ENCODE measurements around the gene CLBA1.

The CLBA1 gene

DNA sequence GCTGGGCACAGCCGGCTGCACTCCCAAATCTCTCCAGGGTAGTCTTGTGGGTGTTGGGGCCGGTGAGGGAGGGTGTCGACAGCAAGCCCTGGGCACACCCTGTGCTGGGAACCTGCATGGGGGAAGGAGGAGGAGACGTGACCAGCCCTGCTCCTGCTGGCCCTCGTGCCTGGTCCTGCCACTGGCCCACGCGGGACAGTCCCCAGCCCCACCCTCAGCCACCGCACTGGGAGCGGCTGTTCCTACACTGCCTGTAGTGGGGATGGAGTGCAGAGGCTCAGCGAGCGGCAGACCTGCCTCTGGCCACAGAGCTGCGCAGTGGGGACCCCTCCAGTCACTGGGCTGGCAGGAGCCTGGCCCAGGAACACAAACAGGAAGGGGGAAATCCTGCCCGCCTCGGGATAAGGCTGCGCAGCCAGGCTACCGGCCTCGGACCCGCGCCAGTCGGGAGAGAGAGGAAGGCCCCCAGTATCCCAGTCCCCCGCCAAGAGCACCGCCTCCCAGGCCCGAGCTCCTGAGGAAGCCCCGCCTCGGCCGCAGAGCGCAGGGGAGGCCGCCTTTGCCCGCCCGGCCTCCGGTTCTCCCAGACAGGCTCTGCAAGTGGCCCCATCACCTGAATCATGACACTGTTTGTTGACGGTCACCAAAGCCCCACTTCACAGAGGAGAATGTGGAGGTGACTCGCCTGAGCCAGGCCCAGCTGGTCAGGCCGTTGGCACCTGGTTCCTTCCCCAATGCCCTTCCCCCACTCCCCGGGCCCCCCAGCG lies 18.0 kb upstream of the CLBA1 start:
- no peak for DNase-seq
- Histone ChIP-seq H3K27ac (ENCODE audit: low read length) (no peak overlapping the region), H4K20me1 (ENCODE audit: insufficient read depth, low read length) (no peaks in the 10 kb centered on the region), H3K9ac (ENCODE audit: low read length) (no peak overlapping the region), H3K4me3 (ENCODE audit: low read length) (no peak overlapping the region), H3F3A (ENCODE audit: insufficient read depth, low read length) (no peaks in the 10 kb centered on the region), H3K4me2 (ENCODE audit: low read depth, low read length) (no peak overlapping the region), H3K9me2 (replicated peaks; ENCODE audit: insufficient read depth, low read length) (no peaks in the 10 kb centered on the region), H3K4me1 (ENCODE audit: low read length) (no peaks in the 10 kb centered on the region), H3K36me3 (replicated peaks; ENCODE audit: insufficient read depth, low read length) (no peaks in the 10 kb centered on the region), H3K9me3 (replicated peaks; ENCODE audit: insufficient read depth, low read length) (no peaks in the 10 kb centered on the region), H2AFZ (ENCODE audit: low read length) (no peak overlapping the region), H3K27me3 (replicated peaks; ENCODE audit: insufficient read depth, low read length) (peaks cover 49% of the 10 kb centered on the region), H3K79me2 (ENCODE audit: low read length) (no peaks in the 10 kb centered on the region)
- no peak for TF ChIP-seq EZH2 (optimal IDR thresholded peaks at IDR 0.05; ENCODE audit: low read depth, low read length)

DNA sequence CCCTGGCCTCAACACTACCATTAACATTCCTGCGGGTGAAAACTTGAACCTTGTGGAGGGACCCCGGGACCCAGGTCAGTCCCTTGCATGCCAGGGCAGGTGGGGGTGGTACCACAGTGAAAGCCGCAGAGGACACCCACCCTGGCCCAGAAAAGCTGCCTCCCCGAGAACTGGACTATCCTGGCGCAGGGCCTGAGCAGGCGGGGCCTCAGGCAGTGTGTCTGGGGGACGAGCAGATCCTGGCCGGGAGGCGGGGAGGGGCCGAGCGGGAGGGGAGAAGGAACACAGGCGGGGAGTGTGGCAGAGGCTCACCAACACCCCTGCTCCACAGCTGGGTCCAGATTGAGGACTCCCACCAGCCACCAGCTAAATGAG lies 17.4 kb upstream of the CLBA1 start:
- Histone ChIP-seq H3K79me2 (ENCODE audit: low read length) (no peaks in the 10 kb centered on the region), H3F3A (ENCODE audit: insufficient read depth, low read length) (no peaks in the 10 kb centered on the region), H3K4me2 (ENCODE audit: low read depth, low read length) (no peak overlapping the region), H4K20me1 (ENCODE audit: insufficient read depth, low read length) (no peaks in the 10 kb centered on the region), H3K27ac (ENCODE audit: low read length) (no peak overlapping the region), H2AFZ (ENCODE audit: low read length) (no peak overlapping the region), H3K27me3 (replicated peaks; ENCODE audit: insufficient read depth, low read length) (peaks cover 43% of the 10 kb centered on the region), H3K9me3 (replicated peaks; ENCODE audit: insufficient read depth, low read length) (no peaks in the 10 kb centered on the region), H3K9ac (ENCODE audit: low read length) (no peak overlapping the region), H3K4me3 (ENCODE audit: low read length) (no peak overlapping the region), H3K9me2 (replicated peaks; ENCODE audit: insufficient read depth, low read length) (no peaks in the 10 kb centered on the region), H3K36me3 (replicated peaks; ENCODE audit: insufficient read depth, low read length) (no peaks in the 10 kb centered on the region), H3K4me1 (ENCODE audit: low read length) (no peaks in the 10 kb centered on the region)
- TF ChIP-seq EZH2phosphoT487 (IDR thresholded peaks at IDR 0.05; ENCODE audit: low read length) (no peak), EZH2 (optimal IDR thresholded peaks at IDR 0.05; ENCODE audit: low read depth, low read length) (no peak)
- TF ChIP-seq, protein P1, sequence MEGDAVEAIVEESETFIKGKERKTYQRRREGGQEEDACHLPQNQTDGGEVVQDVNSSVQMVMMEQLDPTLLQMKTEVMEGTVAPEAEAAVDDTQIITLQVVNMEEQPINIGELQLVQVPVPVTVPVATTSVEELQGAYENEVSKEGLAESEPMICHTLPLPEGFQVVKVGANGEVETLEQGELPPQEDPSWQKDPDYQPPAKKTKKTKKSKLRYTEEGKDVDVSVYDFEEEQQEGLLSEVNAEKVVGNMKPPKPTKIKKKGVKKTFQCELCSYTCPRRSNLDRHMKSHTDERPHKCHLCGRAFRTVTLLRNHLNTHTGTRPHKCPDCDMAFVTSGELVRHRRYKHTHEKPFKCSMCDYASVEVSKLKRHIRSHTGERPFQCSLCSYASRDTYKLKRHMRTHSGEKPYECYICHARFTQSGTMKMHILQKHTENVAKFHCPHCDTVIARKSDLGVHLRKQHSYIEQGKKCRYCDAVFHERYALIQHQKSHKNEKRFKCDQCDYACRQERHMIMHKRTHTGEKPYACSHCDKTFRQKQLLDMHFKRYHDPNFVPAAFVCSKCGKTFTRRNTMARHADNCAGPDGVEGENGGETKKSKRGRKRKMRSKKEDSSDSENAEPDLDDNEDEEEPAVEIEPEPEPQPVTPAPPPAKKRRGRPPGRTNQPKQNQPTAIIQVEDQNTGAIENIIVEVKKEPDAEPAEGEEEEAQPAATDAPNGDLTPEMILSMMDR (IDR thresholded peaks at IDR 0.05; ENCODE audit: low read length), result no peak
- DNase-seq, result no peak

DNA sequence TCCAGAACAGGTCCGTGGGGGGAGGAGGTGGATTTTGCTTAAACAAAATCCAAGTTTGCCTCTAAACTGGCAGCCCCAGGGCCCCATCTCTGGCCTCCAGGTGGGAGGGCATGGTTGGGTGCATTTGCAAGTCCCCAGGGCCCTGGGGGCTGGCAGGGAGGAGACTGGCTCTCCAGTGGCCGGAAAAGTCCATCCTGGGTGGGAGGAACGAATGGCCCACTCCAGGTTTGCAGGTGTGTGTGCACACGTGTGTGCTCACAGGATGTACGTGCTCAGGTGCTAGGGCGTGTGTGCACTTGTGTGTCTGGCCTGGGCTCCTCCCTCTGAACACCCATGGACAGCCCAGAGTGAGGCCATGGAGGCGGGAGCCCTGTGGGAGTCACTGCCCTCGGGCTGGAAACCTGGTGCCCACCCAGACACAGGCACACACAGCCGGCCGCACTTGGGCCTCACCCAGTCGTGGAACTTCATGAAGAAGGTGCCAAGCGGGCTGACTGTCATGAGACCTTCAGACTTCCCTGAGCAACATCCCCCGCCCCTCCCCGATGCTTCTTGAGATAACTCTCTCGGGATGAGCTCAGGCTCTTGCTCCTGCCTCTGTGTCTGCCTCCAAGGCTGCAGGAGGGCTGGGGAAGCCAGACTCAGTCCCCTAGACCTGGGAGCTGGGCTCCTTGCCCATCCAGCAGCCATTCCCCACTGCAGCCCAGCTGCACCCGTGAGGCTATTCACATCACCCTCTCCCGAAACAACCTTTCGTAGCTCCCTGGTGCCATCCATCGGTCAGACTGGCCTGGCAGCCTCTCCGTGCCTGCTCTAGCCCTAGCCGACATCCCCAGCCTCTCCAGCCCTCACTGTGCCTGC lies 16.8 kb upstream of the CLBA1 start:
- no peak for DNase-seq
- TF ChIP-seq, protein P1 (IDR thresholded peaks at IDR 0.05; ENCODE audit: low read length), result no peak
- TF ChIP-seq EZH2phosphoT487 (IDR thresholded peaks at IDR 0.05; ENCODE audit: low read length) (no peak), EZH2 (optimal IDR thresholded peaks at IDR 0.05; ENCODE audit: low read depth, low read length) (no peak)

More for the DNA sequence above, 16.8 kb upstream of the CLBA1 start:
- H3K4me2 ChIP-seq (ENCODE audit: low read depth, low read length), result no peak overlapping the region
- peaks cover 39% of the 10 kb centered on the region for H3K27me3 ChIP-seq (replicated peaks; ENCODE audit: insufficient read depth, low read length)
- no peaks in the 10 kb centered on the region for H3K79me2 ChIP-seq (ENCODE audit: low read length)
- H3K9ac ChIP-seq (ENCODE audit: low read length), result no peak overlapping the region
- no peak overlapping the region for H3K4me3 ChIP-seq (ENCODE audit: low read length)
- no peaks in the 10 kb centered on the region for H3K9me3 ChIP-seq (replicated peaks; ENCODE audit: insufficient read depth, low read length)
- H3K27ac ChIP-seq (ENCODE audit: low read length), result no peak overlapping the region
- H3K36me3 ChIP-seq (replicated peaks; ENCODE audit: insufficient read depth, low read length), result no peaks in the 10 kb centered on the region
- no peaks in the 10 kb centered on the region for H3F3A ChIP-seq (ENCODE audit: insufficient read depth, low read length)
- H4K20me1 ChIP-seq (ENCODE audit: insufficient read depth, low read length), result no peaks in the 10 kb centered on the region
- H3K4me1 ChIP-seq (ENCODE audit: low read length), result no peaks in the 10 kb centered on the region
- no peak overlapping the region for H2AFZ ChIP-seq (ENCODE audit: low read length)
- H3K9me2 ChIP-seq (replicated peaks; ENCODE audit: insufficient read depth, low read length), result no peaks in the 10 kb centered on the region

Data from MM.1S (cell line).